ENCODE data around the gene OR6J1.

DNA sequence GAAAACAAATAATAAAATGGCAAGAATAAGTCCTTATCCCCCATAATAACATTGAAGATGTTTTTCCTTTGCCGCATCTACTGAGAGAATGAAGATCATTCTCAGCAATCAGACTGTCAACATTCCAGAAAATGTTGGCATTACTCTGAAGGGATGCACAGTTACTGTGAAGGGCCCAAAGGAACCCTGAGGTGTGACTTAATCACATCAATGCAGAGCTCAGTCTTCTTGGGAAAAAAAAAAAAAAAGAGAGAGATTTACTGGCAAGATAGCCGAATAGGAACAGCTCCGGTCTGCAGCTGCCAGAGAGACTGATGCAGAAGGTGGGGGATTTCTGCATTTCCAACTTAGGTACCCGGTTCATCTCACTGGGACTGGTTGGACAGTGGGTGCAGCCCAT, 41.3 kb upstream of the OR6J1 start:
- TF ChIP-seq, protein P1, sequence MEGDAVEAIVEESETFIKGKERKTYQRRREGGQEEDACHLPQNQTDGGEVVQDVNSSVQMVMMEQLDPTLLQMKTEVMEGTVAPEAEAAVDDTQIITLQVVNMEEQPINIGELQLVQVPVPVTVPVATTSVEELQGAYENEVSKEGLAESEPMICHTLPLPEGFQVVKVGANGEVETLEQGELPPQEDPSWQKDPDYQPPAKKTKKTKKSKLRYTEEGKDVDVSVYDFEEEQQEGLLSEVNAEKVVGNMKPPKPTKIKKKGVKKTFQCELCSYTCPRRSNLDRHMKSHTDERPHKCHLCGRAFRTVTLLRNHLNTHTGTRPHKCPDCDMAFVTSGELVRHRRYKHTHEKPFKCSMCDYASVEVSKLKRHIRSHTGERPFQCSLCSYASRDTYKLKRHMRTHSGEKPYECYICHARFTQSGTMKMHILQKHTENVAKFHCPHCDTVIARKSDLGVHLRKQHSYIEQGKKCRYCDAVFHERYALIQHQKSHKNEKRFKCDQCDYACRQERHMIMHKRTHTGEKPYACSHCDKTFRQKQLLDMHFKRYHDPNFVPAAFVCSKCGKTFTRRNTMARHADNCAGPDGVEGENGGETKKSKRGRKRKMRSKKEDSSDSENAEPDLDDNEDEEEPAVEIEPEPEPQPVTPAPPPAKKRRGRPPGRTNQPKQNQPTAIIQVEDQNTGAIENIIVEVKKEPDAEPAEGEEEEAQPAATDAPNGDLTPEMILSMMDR (IDR thresholded peaks at IDR 0.05), result no peak
- TF ChIP-seq POLR2A (IDR thresholded peaks at IDR 0.05), result no peak
